SK-N-SH treated with all-trans-retinoic acid at 6 μM for 48 hours (cell line): ENCODE results near the gene CRYBG1.
"Not testable (repeated sequence)": the region's sequence is repeated elsewhere in the genome, so short reads cannot be mapped to it uniquely, and the experiment has no call there.

ENCODE experiments used
- ATAC-seq: fragments of 200-7000 bp; cut with Tn5 transposase; 3 replicates; pipeline ENCODE4 v1.9.1; 2020; ENCODE audit warnings: mild to moderate bottlenecking, moderate library complexity
- ARNTL ChIP-seq: fragments of 450-650 bp; formaldehyde crosslinking; IDR thresholded peaks from 2 replicates; pipeline ENCODE4 v1.5.0; 2020; ENCODE audit warnings: low read depth, mild to moderate bottlenecking, moderate library complexity, borderline replicate concordance
- BACH2 ChIP-seq: fragments of 250-450 bp; sonication (Bioruptor Pico); IDR thresholded peaks from 2 replicates; pipeline ENCODE4 v1.9.0; 2021; ENCODE audit warnings: mild to moderate bottlenecking, borderline replicate concordance
- CSDC2 ChIP-seq: fragments of 250-450 bp; sonication (Bioruptor Pico); IDR thresholded peaks from 2 replicates; pipeline ENCODE4 v1.5.0; 2020; ENCODE audit warnings: mild to moderate bottlenecking, moderate library complexity
- ESRRG ChIP-seq: fragments of 250-450 bp; sonication (Bioruptor Pico); IDR thresholded peaks from 2 replicates; pipeline ENCODE4 v1.6.1; 2021; ENCODE audit warnings: mild to moderate bottlenecking
- GLIS3 ChIP-seq: fragments of 250-450 bp; sonication (Bioruptor Pico); IDR thresholded peaks from 2 replicates; pipeline ENCODE4 v1.5.0; 2020; ENCODE audit warnings: mild to moderate bottlenecking, moderate library complexity
- ISL1 ChIP-seq: fragments of 250-450 bp; sonication (Bioruptor Pico); IDR thresholded peaks from 2 replicates; pipeline ENCODE4 v2.1.2; 2022; ENCODE audit warnings: mild to moderate bottlenecking, moderate library complexity
- POU6F1 ChIP-seq: fragments of 250-450 bp; sonication (Bioruptor Pico); IDR thresholded peaks from 2 replicates; pipeline ENCODE4 v1.8.0; 2021; ENCODE audit warnings: low read depth, mild to moderate bottlenecking, moderate library complexity, borderline replicate concordance
- PPARA ChIP-seq: fragments of 250-450 bp; sonication (Bioruptor Pico); IDR thresholded peaks from 2 replicates; pipeline ENCODE4 v1.5.0; 2020; ENCODE audit warnings: mild to moderate bottlenecking, borderline replicate concordance
- RARB ChIP-seq: fragments of 250-450 bp; sonication (Bioruptor Pico); IDR thresholded peaks from 2 replicates; pipeline ENCODE4 v1.8.0; 2021; ENCODE audit warnings: mild to moderate bottlenecking, moderate library complexity
- ZC3H10 ChIP-seq: fragments of 250-450 bp; sonication (Bioruptor Pico); IDR thresholded peaks from 2 replicates; pipeline ENCODE4 v1.5.1; 2021; ENCODE audit warnings: mild to moderate bottlenecking, moderate library complexity
- ZFP30 ChIP-seq: fragments of 450-650 bp; formaldehyde crosslinking; IDR thresholded peaks from 2 replicates; pipeline ENCODE4 v1.5.0; 2022; ENCODE audit warnings: mild to moderate bottlenecking, moderate library complexity
- ZNF565 ChIP-seq: fragments of 450-650 bp; formaldehyde crosslinking; conservative IDR thresholded peaks from 2 replicates; pipeline ENCODE4 v1.5.0; 2020; ENCODE audit warnings: low read depth, mild to moderate bottlenecking, moderate library complexity
- ZNF8 ChIP-seq: fragments of 450-650 bp; formaldehyde crosslinking; IDR thresholded peaks from 2 replicates; pipeline ENCODE4 v1.5.0; 2020; ENCODE audit warnings: mild to moderate bottlenecking, moderate library complexity
- TF ChIP-seq, protein P1 (sequence below): fragments of 250-450 bp; sonication (Bioruptor Pico); IDR thresholded peaks from 2 replicates; pipeline ENCODE4 v1.5.1; 2020; ENCODE audit warnings: low read depth, mild to moderate bottlenecking, moderate library complexity
- TF ChIP-seq, protein P2 (sequence below): fragments of 250-450 bp; sonication (Bioruptor Pico); IDR thresholded peaks from 2 replicates; pipeline ENCODE4 v1.5.1; 2021; ENCODE audit warnings: mild to moderate bottlenecking, moderate library complexity
- TF ChIP-seq, protein P3 (sequence below): fragments of 250-450 bp; sonication (Bioruptor Pico); IDR thresholded peaks from 2 replicates; pipeline ENCODE4 v1.8.0; 2020; ENCODE audit warnings: mild to moderate bottlenecking, moderate library complexity, borderline replicate concordance

The CRYBG1 gene

DNA sequence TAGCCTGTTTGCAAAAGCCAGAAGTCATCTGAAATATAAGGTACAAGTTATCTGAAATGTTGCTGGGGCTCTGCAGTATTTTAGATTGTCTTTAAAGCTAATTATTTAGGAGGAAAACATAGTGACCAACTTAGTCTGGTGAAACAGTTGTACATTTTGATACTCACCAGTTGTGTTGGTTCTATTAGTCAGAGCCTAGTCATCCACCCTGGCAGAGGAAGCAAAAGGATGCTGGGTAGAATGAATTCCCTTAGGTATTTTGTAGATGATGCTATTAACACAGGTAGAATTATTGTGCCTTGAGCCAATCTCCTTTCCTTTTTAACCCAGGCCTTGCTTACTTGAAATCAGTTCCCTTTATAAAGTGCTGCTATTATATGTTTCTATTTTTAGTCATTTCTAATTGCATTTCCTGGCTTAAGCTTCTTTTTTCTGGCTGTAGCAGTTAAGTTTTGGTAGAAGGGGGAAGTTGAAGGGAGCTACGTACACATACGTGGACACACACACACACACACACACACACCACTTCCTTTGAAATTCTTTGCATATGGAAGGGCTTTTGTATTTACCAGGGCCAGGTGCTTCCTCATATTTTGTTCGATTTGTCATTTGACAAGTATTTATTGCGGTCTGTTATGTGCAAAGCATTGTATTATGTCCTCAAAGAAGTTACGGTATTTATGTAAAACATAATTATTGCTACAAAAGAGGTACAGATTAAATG lies 186.3 kb downstream of the CRYBG1 start:
- peak; percentile 79 for ATAC-seq
- TF ChIP-seq, protein P1, sequence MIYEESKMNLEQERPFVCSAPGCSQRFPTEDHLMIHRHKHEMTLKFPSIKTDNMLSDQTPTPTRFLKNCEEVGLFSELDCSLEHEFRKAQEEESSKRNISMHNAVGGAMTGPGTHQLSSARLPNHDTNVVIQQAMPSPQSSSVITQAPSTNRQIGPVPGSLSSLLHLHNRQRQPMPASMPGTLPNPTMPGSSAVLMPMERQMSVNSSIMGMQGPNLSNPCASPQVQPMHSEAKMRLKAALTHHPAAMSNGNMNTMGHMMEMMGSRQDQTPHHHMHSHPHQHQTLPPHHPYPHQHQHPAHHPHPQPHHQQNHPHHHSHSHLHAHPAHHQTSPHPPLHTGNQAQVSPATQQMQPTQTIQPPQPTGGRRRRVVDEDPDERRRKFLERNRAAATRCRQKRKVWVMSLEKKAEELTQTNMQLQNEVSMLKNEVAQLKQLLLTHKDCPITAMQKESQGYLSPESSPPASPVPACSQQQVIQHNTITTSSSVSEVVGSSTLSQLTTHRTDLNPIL: no peak
- peak; percentile 37; the same call in 1 of the 2 replicates for TF ChIP-seq ISL1 (CRISPR knock-in tag)
- TF ChIP-seq PPARA (CRISPR knock-in tag): no peak
- TF ChIP-seq, protein P2, sequence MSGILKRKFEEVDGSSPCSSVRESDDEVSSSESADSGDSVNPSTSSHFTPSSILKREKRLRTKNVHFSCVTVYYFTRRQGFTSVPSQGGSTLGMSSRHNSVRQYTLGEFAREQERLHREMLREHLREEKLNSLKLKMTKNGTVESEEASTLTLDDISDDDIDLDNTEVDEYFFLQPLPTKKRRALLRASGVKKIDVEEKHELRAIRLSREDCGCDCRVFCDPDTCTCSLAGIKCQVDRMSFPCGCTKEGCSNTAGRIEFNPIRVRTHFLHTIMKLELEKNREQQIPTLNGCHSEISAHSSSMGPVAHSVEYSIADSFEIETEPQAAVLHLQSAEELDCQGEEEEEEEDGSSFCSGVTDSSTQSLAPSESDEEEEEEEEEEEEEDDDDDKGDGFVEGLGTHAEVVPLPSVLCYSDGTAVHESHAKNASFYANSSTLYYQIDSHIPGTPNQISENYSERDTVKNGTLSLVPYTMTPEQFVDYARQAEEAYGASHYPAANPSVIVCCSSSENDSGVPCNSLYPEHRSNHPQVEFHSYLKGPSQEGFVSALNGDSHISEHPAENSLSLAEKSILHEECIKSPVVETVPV: no peak
- TF ChIP-seq RARB (CRISPR knock-in tag): no peak

GRCh38 chr6:106547601-106548453 lies 187.3 kb downstream of the CRYBG1 start:
- TF ChIP-seq ZC3H10: peak; percentile 6; the same call in 1 of the 2 replicates
- TF ChIP-seq, protein P3, sequence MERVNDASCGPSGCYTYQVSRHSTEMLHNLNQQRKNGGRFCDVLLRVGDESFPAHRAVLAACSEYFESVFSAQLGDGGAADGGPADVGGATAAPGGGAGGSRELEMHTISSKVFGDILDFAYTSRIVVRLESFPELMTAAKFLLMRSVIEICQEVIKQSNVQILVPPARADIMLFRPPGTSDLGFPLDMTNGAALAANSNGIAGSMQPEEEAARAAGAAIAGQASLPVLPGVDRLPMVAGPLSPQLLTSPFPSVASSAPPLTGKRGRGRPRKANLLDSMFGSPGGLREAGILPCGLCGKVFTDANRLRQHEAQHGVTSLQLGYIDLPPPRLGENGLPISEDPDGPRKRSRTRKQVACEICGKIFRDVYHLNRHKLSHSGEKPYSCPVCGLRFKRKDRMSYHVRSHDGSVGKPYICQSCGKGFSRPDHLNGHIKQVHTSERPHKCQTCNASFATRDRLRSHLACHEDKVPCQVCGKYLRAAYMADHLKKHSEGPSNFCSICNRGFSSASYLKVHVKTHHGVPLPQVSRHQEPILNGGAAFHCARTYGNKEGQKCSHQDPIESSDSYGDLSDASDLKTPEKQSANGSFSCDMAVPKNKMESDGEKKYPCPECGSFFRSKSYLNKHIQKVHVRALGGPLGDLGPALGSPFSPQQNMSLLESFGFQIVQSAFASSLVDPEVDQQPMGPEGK (CRISPR knock-in tag): no peak
- ATAC-seq: peak; percentile 72

- not testable (repeated sequence) for ATAC-seq
Observed at GRCh38 chr6:106548926-106549455, 188.5 kb downstream of the CRYBG1 start.

DNA sequence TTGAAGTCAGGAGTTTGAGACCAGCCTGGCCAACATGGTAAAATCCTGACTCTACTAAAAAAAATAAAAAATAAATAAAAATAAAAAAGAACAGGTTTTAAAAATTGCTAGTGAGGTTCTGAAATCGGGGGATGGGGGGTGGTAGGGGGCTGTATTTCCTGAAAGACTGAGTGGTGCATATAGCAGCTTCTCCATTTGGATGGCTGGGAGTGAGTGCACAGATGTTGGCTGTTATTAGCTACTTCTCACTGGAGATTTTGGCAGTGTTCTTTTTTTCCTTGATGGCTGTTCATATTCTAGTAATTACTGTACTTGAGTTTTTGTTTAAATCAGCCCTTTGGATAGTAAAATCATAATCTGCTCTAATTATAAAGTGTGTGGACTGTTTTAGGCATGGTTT lies 189.0 kb downstream of the CRYBG1 start:
- TF ChIP-seq ZNF565 (CRISPR knock-in tag) (no peak), BACH2 (no peak), ZNF8 (CRISPR knock-in tag) (no peak), ARNTL (no peak), CSDC2 (CRISPR knock-in tag) (no peak), ZFP30 (CRISPR knock-in tag) (no peak), PPARA (CRISPR knock-in tag) (no peak)
- TF ChIP-seq, protein P3 (CRISPR knock-in tag): no peak
- TF ChIP-seq, protein P1: no peak
- no peak for ATAC-seq

- TF ChIP-seq GLIS3 (CRISPR knock-in tag) (no peak), ARNTL (no peak), POU6F1 (CRISPR knock-in tag) (no peak), ESRRG (CRISPR knock-in tag) (no peak)
- TF ChIP-seq, protein P3 (CRISPR knock-in tag): no peak
- TF ChIP-seq, protein P1: no peak
- ATAC-seq: no peak
Observed at GRCh38 chr6:106551155-106551554, 190.6 kb downstream of the CRYBG1 start.
